Adrenal gland (tissue), 12 donors: ENCODE data around the gene BAAT. TPM values are rescaled to one million over a fixed set of nuclear protein-coding genes. Genes with fewer than 3 reads are reported as not detected.

Experiments used
- DNase-seq, 7 donors: peaks; one replicate each; pipeline ENCODE4 v3.0.0-alpha.2; 2019 to 2020
- H3K27ac ChIP-seq, 5 donors: fragments of 200-600 bp; sonication (generic) in 4 of 5; 1 replicate in 3 of 5; 2 replicates in 2 of 5; pipeline versions ENCODE4 v1.5.1 to v1.8.0; 2016 to 2020; ENCODE audit warnings: mild to moderate bottlenecking in 1 of 5
- H3K27me3 ChIP-seq: fragments of 200-600 bp; 2 replicates; pipeline ENCODE4 v1.8.0; 2021
- H3K36me3 ChIP-seq, 2 donors: fragments of 200-600 bp; replicated peaks in 1 of 2; 1 replicate in 1 of 2; 2 replicates in 1 of 2; pipeline versions ENCODE4 v1.5.1 to v1.8.0; 2018 to 2022
- H3K4me1 ChIP-seq, 2 donors: fragments of 200-600 bp; replicated peaks in 1 of 2; 1 replicate in 1 of 2; 2 replicates in 1 of 2; pipeline versions ENCODE4 v1.5.1 to v1.8.0; 2018 to 2021
- H3K4me3 ChIP-seq, 4 donors: fragments of 200-600 bp; sonication (generic) in 3 of 4; one replicate each; pipeline ENCODE4 v1.5.1; 2016 to 2018
- H3K9me3 ChIP-seq, 3 donors: fragments of 200-600 bp; sonication (generic) in 1 of 3; replicated peaks in 1 of 3; 1 replicate in 2 of 3; 2 replicates in 1 of 3; pipeline versions ENCODE4 v1.5.1 to v1.8.0; 2016 to 2021
- POLR2A ChIP-seq, 2 donors: fragments of 450-650 bp; IDR thresholded peaks; one replicate each; pipeline ENCODE4 v1.6.1; 2017; ENCODE audit warnings: antibody characterized with exemption in 2 of 2, mild to moderate bottlenecking in 2 of 2, moderate library complexity in 1 of 2
- WGBS, 4 donors: extraction: QIAGEN DNeasy Blood & Tissue Kit in 2 of 4; methylation state at CpG; one replicate each; pipeline versions ENCODE4 v1.1.5 to v1.1.7; 2013 to 2017; 5-methylcytosine and 5-hydroxymethylcytosine counted together
- intact Hi-C, 2 donors: fragments of 100-400 bp; cut with DNase I; formaldehyde crosslinking; loops; one replicate each; pipeline versions ENCODE4 v1.14.1 to v1.15.0; 2022 to 2023
- polyA plus RNA-seq, 3 donors: library from polyadenylated mRNA; stranded (reverse); fragments of 200-250 nt in 2 of 3; fragments of 350-450 nt in 1 of 3; fragmentation: Illumina TruSeq in 1 of 3; extraction: RNeasy Lipid Tissue Mini Kit (QIAGEN cat#74804) in 1 of 3; gene quantifications; one replicate each; pipeline ENCODE4 v1.2.3, GENCODE V29; 2013 to 2014
- total RNA-seq, 9 donors: library from RNA; depleted of rRNA in 4 of 9; stranded (reverse); fragments of >200 nt in 4 of 9; fragments of 120-200 nt in 1 of 9; fragmentation: NEBNext Ultra II Directional in 1 of 9; extraction: Animal tissue kit (Norgen Biotek cat#: 25700) in 1 of 9; gene quantifications; one replicate each; pipeline versions ENCODE4 v1.1.0 to v1.2.4, GENCODE V29; 2013 to 2023
- TF ChIP-seq, protein P1 (sequence below), 6 experiments: fragments of 450-650 bp in 4 of 6; fragments of 200-600 bp in 2 of 6; sonication (generic) in 1 of 6; IDR thresholded peaks; 1 replicate in 5 of 6; 2 replicates in 1 of 6; pipeline versions ENCODE4 v1.5.1 to v1.8.0; 2016 to 2021; ENCODE audit warnings: antibody characterized with exemption in 6 of 6, mild to moderate bottlenecking in 2 of 6, moderate library complexity in 1 of 6
- donor health status: healthy with polysubstance abuse.
- donor health status: Bipolar disorder and iron deficiency.
- donor health status: DM: yes; HTN: yes; CAD: no.
- donor health status: DM: no; HTN: no; CAD: no.
- donor health status: DM: no; HTN: no; CAD: no.
- donor health status: DM: yes; HTN: yes; CAD: no.

Gene BAAT
- total and polyA plus RNA-seq, 12 donors: 0.07 to 0.55 (median 0.16) TPM; not detected in 5

DNA sequence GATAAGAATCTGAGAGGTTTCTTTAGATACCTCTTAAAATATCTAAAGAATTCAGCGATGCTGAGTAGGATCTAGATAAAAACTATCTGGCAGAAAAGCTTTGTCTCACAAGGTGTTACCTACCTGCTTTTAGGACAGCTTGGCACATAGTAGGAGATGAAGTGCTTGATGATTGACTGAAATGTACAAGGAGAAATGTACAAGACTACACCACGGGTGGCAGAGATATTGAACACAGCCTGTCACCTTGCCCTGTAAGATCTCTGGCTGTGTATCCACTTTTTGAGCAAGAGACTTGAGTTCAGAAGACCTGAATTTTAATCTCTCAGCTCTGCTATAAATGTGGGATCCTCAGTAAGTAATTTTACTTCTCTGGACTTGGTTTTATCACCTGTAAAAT is 35.1 kb upstream of the BAAT start:
- intact Hi-C loops: no loop called here
- no peaks in the 10 kb centered on the region for H3K36me3 ChIP-seq

DNA sequence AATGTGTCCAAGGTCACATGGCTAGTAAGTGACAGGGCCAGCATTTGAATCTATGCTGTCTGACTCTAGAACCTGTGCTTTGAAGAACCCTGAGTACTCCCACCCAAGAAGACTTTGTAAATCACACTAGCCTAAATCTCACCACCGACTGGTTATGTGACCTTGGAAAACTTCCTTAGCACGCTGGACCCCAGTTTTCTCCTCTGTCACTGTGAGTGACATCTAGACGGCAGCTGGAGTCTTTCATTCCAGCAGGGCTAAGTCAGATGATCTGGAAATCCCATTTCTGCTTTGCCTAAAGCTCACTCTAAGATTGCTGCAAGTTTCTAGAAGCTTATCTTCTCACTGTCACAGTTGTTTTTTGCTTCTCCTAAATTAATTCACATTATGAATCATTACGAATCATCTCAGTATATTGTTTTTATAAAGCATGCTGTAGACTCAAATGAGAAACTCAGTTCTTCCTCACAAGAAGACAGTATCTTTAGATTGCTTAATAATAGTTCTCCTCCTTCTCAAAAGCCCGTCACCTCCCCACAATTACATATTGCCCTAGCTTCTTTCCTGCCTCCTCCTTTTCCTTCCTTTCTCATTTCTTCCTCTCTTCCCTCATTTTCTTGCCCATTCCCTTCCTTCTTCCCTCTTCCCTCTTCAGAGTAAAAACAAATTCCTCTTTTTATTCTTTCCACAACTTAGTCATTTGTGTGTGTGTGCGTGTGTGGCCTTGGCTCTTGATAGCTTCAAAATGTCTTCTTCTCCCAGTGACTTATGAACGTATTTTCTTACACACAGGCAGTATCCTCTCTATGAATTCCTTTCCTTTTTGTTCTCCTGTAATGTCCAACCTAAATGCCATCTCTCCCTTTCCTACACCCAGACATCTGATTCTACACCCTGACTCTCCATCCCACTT is 34.0 kb upstream of the BAAT start:
- TF ChIP-seq, protein P1, sequence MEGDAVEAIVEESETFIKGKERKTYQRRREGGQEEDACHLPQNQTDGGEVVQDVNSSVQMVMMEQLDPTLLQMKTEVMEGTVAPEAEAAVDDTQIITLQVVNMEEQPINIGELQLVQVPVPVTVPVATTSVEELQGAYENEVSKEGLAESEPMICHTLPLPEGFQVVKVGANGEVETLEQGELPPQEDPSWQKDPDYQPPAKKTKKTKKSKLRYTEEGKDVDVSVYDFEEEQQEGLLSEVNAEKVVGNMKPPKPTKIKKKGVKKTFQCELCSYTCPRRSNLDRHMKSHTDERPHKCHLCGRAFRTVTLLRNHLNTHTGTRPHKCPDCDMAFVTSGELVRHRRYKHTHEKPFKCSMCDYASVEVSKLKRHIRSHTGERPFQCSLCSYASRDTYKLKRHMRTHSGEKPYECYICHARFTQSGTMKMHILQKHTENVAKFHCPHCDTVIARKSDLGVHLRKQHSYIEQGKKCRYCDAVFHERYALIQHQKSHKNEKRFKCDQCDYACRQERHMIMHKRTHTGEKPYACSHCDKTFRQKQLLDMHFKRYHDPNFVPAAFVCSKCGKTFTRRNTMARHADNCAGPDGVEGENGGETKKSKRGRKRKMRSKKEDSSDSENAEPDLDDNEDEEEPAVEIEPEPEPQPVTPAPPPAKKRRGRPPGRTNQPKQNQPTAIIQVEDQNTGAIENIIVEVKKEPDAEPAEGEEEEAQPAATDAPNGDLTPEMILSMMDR (IDR thresholded peaks at IDR 0.05): no peak
- TF ChIP-seq POLR2A (IDR thresholded peaks at IDR 0.05): no peak
- peaks cover 0 to 8% of the 10 kb centered on the region in 2 donors for H3K4me1 ChIP-seq
- intact Hi-C loops: no loop called here
- H3K9me3 ChIP-seq: peaks cover 0 to 4% (median 0%) of the 10 kb centered on the region in 3 donors
- no peaks in the 10 kb centered on the region for H3K36me3 ChIP-seq
- peak overlapping the region in 3 of 5 donors; percentile 6 to 41 (median 9) for H3K27ac ChIP-seq
- peak in 2 of 7 donors; percentile 31 to 37 for DNase-seq
- H3K4me3 ChIP-seq: no peak overlapping the region
- H3K27me3 ChIP-seq: no peaks in the 10 kb centered on the region
- WGBS, 4 donors: 38 to 44% (median 39%) methylated on average over 7 of the region's 7 CpGs

More for the DNA sequence above, 35.1 kb upstream of the BAAT start:
- no peaks in the 10 kb centered on the region for H3K27me3 ChIP-seq
- no peak for DNase-seq
- WGBS, 4 donors: 65 to 88% (median 75%) methylated on average over 2 of the region's 2 CpGs
- TF ChIP-seq POLR2A (IDR thresholded peaks at IDR 0.05): no peak
- TF ChIP-seq, protein P1 (IDR thresholded peaks at IDR 0.05): no peak
- H3K27ac ChIP-seq: no peak overlapping the region
- H3K9me3 ChIP-seq: no peaks in the 10 kb centered on the region
- H3K4me3 ChIP-seq: no peak overlapping the region
- peaks cover 0 to 8% of the 10 kb centered on the region in 2 donors for H3K4me1 ChIP-seq

DNA sequence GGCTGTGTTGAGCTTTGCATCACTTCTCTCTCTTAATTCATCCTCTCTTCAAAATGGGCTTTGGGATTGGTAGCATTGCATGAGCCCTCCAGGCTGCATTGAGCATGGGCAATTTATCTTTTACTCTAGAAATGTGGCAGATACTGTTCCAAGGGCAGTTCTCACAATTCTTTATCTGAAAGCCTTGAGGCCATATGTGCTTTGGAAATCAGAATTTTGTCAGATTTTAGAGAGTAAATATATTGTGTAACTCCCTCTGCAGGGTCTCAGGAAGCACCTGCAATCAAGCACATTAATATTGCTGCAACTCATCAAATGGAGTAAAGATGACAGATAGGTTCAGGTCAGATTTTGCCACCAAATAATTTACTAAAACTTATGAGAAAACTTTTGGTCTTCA is 33.2 kb upstream of the BAAT start:
- Histone ChIP-seq H3K4me3 (no peak overlapping the region), H3K4me1 (peaks cover 0 to 8% of the 10 kb centered on the region in 2 donors), H3K27me3 (no peaks in the 10 kb centered on the region), H3K27ac (no peak overlapping the region), H3K9me3 (peaks cover 0 to 10% (median 0%) of the 10 kb centered on the region in 3 donors), H3K36me3 (no peaks in the 10 kb centered on the region)
- TF ChIP-seq, protein P1 (IDR thresholded peaks at IDR 0.05): no peak
- no peak for TF ChIP-seq POLR2A (IDR thresholded peaks at IDR 0.05)
- intact Hi-C loops: no loop called here
- DNase-seq: peak in 1 of 7 donors; percentile 16

DNA sequence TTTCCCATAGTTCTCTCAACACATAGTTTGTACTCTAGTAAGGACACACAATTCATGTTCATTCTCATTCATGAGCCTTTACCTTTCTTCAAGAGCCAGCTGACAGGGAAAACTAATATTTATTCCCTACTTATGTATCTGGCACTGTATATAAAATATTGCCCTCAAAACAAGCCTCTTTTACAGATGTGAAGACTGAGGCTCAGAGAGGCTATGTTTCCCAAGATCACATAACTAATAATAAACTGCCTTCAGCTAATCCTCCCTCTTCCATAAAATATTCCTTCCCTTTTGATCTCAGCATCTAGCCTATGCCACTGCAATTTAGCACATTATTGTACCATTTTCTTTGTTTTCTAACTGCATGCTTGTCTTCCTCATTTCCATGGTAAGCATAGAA is 32.6 kb upstream of the BAAT start:
- H3K27me3 ChIP-seq: no peaks in the 10 kb centered on the region
- H3K36me3 ChIP-seq: no peaks in the 10 kb centered on the region
- no peak overlapping the region for H3K27ac ChIP-seq
- no peak for DNase-seq
- no peak overlapping the region for H3K4me3 ChIP-seq
- H3K9me3 ChIP-seq: peaks cover 0 to 15% (median 0%) of the 10 kb centered on the region in 3 donors
- TF ChIP-seq POLR2A (IDR thresholded peaks at IDR 0.05): no peak
- TF ChIP-seq, protein P1 (IDR thresholded peaks at IDR 0.05): no peak
- H3K4me1 ChIP-seq: peaks cover 0 to 8% of the 10 kb centered on the region in 2 donors
- intact Hi-C loops: no loop called here
